HEK293 (cell line): ENCODE results near the gene AKAP1.

Experiments used
- CTCF ChIP-seq: fragments of 450-650 bp; formaldehyde crosslinking; IDR thresholded peaks from 2 replicates; pipeline ENCODE4 v1.5.1; 2016; ENCODE audit warnings: missing biosample characterization, missing genetic modification characterization
- KLF9 ChIP-seq: fragments of 450-650 bp; formaldehyde crosslinking; IDR thresholded peaks from 2 replicates; pipeline ENCODE4 v1.5.1; 2016; ENCODE audit warnings: missing biosample characterization, missing genetic modification characterization, low read depth
- PRDM10 ChIP-seq: fragments of 450-650 bp; formaldehyde crosslinking; IDR thresholded peaks from 2 replicates; pipeline ENCODE4 v1.5.1; 2016; ENCODE audit warnings: missing biosample characterization, missing genetic modification characterization
- REST ChIP-seq: fragments of 450-650 bp; formaldehyde crosslinking; IDR thresholded peaks from 2 replicates; pipeline ENCODE4 v1.5.1; 2016; ENCODE audit warnings: missing biosample characterization, missing genetic modification characterization
- ZBTB10 ChIP-seq: fragments of 450-650 bp; formaldehyde crosslinking; IDR thresholded peaks from 2 replicates; pipeline ENCODE4 v1.5.1; 2016; ENCODE audit warnings: missing biosample characterization, missing genetic modification characterization
- ZBTB21 ChIP-seq: fragments of 450-650 bp; formaldehyde crosslinking; IDR thresholded peaks from 2 replicates; pipeline ENCODE4 v1.5.1; 2017; ENCODE audit warnings: missing biosample characterization, missing genetic modification characterization
- ZFP41 ChIP-seq: fragments of 450-650 bp; formaldehyde crosslinking; IDR thresholded peaks from 2 replicates; pipeline ENCODE4 v1.5.1; 2016; ENCODE audit warnings: missing biosample characterization, missing genetic modification characterization, borderline replicate concordance
- ZNF121 ChIP-seq: fragments of 450-650 bp; formaldehyde crosslinking; IDR thresholded peaks from 2 replicates; pipeline ENCODE4 v1.5.1; 2016; ENCODE audit warnings: missing biosample characterization, missing genetic modification characterization
- ZNF302 ChIP-seq: fragments of 450-650 bp; formaldehyde crosslinking; IDR thresholded peaks from 2 replicates; pipeline ENCODE4 v1.5.1; 2016; ENCODE audit warnings: missing biosample characterization, missing genetic modification characterization, low read depth
- ZNF704 ChIP-seq: fragments of 450-650 bp; formaldehyde crosslinking; IDR thresholded peaks from 2 replicates; pipeline ENCODE4 v1.5.1; 2016; ENCODE audit warnings: missing biosample characterization, missing genetic modification characterization

GRCh38 chr17:57050306-57050705, 34.7 kb upstream of the AKAP1 start:
- no peak for TF ChIP-seq CTCF (tag by site-specific recombination)
- TF ChIP-seq REST (tag by site-specific recombination): no peak
- TF ChIP-seq ZNF121 (tag by site-specific recombination): no peak
- TF ChIP-seq ZFP41 (tag by site-specific recombination): no peak
- no peak for TF ChIP-seq KLF9 (tag by site-specific recombination)
- no peak for TF ChIP-seq ZNF704 (tag by site-specific recombination)
- no peak for TF ChIP-seq ZNF302 (tag by site-specific recombination)
- TF ChIP-seq ZBTB10: no peak
- no peak for TF ChIP-seq PRDM10
- no peak for TF ChIP-seq ZBTB21
